GM10248 (cell line): ENCODE measurements around the gene DNAH3.
"Not testable (repeated sequence)": the region's sequence is repeated elsewhere in the genome, so short reads cannot be mapped to it uniquely, and the experiment has no call there.

Experiments used
- CTCF ChIA-PET: fragments of 300-600 bp; sonication (Branson Sonifier 250); formaldehyde crosslinking; extraction: SDS; loops from one replicate; lab custom pipeline; 2021; ENCODE audit warnings: antibody characterized with exemption; lab: Yijun Ruan, JAX
- POLR2A ChIA-PET: fragments of 350-650 bp; sonication (Branson Sonifier 250); formaldehyde crosslinking; extraction: SDS; loops from one replicate; lab custom pipeline; 2020; ENCODE audit warnings: antibody characterized with exemption; lab: Yijun Ruan, JAX
- DNase-seq: peaks from one replicate; pipeline ENCODE4 v3.0.0; 2012; ENCODE audit errors: extremely low spot score
- CTCF ChIP-seq: IDR thresholded peaks from 2 replicates; pipeline ENCODE4 v1.5.1; 2012; ENCODE audit warnings: mild to moderate bottlenecking, low read depth; ENCODE audit errors: extremely low read depth, missing control alignments, control extremely low read depth

Gene DNAH3

DNA sequence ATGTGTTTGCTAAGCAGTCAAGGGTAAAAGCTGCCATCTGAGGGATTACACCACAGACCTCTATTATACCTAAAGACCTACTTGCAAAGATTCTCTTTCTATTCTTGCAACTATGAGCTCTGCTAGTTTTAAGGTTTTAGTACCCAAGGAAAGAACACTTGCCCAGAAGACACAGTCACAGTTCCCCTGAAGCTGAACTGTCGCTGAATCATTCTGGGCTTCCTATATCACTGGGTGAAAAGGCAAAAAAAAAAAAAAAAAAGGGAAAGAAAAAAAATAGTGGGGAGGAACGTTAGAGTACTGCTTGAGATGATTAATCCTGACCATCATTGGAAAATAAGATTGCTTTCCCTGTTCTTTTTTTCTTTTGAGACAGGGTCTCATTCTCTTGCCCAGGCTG lies 212.2 kb downstream of the DNAH3 start:
- TF ChIP-seq CTCF: no peak
- DNase-seq: no peak
- CTCF ChIA-PET: interaction anchor here (0.9 to 1.6 kb wide), 3 partner anchors 21 to 89 kb away, joined by 3 read pairs; no protein-coding TSS in a partner anchor
- POLR2A ChIA-PET: interaction anchor here (0.6 to 0.7 kb wide), 2 partner anchors 22 to 28 kb away, joined by 4 to 5 read pairs; no protein-coding TSS in a partner anchor

DNA sequence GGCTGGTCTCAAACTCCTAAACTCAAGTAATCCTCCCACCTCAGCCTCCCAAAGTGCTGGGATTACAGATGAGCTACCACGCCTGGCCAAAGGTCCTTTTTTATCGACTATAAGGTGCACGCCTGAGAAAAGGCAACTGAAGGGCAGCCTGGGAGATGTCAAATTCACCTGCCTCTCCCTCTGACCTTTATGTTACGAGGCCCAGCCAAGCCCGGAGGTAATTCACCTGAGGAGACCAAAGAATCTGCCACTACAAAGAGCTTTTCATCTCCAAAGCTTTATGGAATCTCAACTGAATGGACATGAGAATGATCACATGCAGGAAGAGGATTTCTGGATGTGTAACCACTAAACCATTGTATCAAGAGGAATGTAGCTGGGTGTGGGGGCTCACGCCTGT lies 212.9 kb downstream of the DNAH3 start:
- CTCF ChIA-PET: interaction anchor here (0.9 to 1.6 kb wide), 3 partner anchors 20 to 89 kb away, joined by 3 to 4 read pairs (median 3); no protein-coding TSS in a partner anchor
- POLR2A ChIA-PET: interaction anchor here (0.6 to 0.7 kb wide), 2 partner anchors 22 to 27 kb away, joined by 4 to 5 read pairs; no protein-coding TSS in a partner anchor
- DNase-seq: no peak
- TF ChIP-seq CTCF: no peak

- DNase-seq: no peak
- POLR2A ChIA-PET: interaction anchor here (0.6 kb wide), 1 partner anchor 105 kb away, joined by 4 read pairs; no protein-coding TSS in a partner anchor
- CTCF ChIA-PET: interaction anchor here (1.2 kb wide), 1 partner anchor 18 kb away, joined by 3 read pairs; no protein-coding TSS in a partner anchor
- no peak for TF ChIP-seq CTCF
Observed at GRCh38 chr16:20933589-20933988, 217.1 kb downstream of the DNAH3 start.

DNA sequence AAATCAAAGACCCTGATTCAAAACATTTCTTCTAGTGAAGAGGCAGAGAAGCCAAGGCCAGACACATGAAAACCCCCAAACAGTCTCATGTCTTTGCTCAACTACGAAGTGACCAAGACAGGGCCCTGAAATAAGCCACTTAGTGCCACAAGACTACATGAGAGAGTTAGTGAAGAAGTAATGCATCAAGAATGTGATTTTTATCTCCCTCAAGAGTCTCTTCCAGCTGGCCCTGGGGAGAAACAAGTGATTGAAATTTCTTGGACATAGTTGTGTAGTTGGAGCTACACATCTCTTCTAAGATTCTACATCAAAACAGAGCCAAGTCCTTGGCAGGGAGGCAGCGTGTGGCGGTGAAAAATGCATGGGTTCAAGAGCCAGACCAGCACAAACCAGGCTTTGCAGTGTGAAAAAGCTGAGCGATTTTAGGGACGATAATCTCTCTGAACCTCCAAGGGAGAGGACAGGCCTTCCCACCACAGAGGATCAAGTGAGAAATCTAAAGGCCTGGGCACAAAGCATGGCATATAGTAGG lies 219.5 kb downstream of the DNAH3 start:
- no peak for TF ChIP-seq CTCF
- ChIA-PET CTCF (no interaction called here), POLR2A (no interaction called here)
- no peak for DNase-seq

DNA sequence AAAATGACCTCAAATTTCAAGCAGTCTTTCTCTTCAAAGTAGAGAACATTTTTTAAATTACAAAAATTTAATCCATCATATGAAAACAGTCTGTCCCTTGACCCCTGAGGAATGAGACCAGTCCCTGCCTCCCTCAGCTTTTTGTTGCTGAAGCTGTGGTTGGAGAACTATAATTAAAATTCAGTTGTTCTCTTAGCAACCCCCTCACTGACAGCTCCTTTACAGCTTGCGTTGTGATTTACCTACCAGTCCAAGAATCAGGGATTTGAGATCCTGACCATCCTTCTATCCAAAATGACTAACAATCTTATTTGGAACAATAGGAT lies 220.3 kb downstream of the DNAH3 start:
- TF ChIP-seq CTCF: no peak
- ChIA-PET POLR2A (no interaction called here), CTCF (interaction anchor here (0.6 to 1.0 kb wide), 3 partner anchors 11 to 1091 kb away, joined by 3 to 4 read pairs (median 3); no protein-coding TSS in a partner anchor)

DNA sequence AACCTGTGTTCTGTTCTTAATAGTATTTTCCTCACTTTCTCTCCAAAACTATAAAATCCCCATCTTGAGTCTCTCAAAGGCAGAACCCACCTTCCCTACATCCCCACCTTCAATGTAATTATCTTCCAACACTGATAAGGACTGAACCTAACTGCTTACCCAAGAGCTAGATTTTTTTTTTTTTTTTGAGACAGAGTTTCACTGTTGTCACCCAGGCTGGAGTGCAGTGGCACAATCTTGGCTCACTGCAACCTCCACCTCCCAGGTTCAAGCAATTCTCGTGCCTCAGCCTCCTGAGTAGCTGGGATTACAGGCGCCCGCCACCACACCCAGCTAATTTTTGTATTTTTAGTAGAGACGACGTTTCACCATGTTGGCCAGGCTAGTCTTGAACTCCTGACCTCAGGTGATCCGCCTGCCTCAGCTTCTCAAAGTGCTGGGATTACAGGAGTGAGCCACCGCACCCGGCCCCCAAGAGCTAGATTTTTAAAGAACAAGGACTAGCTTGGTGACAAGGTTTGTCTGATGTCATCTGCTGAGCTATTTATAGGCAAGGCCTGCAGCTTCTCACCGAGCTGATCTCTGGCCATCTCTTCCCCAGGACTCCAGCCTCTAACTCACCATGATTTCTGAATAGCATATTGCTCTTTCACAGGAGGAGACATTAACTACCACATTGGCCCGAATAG lies 220.8 kb downstream of the DNAH3 start:
- CTCF ChIA-PET: interaction anchor here (0.6 to 1.0 kb wide), 3 partner anchors 10 to 1091 kb away, joined by 3 to 4 read pairs (median 3); no protein-coding TSS in a partner anchor

More for the DNA sequence above, 220.3 kb downstream of the DNAH3 start:
- no peak for DNase-seq

More for the DNA sequence above, 220.8 kb downstream of the DNAH3 start:
- POLR2A ChIA-PET, DNase-seq: not testable (repeated sequence)
